WTC11 (cell line): ENCODE measurements around the gene ZNF487. TPM values are rescaled to one million over a fixed set of nuclear protein-coding genes. Genes with fewer than 3 reads are reported as not detected.
A peak's percentile ranks its signal among the peaks of the same experiment; 100 is the strongest.
"Not testable (repeated sequence)": the region's sequence is repeated elsewhere in the genome, so short reads cannot be mapped to it uniquely, and the experiment has no call there.

Experiments
- ATAC-seq: fragments of 200-7000 bp; cut with Tn5 transposase; 2 replicates; pipeline ENCODE4 v1.10.0; 2021; ENCODE audit warnings: mild to moderate bottlenecking, moderate library complexity
- CTCF ChIA-PET: fragments of 300-600 bp; sonication (Branson Sonifier 250); formaldehyde crosslinking; loops from one replicate; lab custom pipeline; 2021; ENCODE audit warnings: antibody characterized with exemption; lab: Charles Lee
- POLR2A ChIA-PET: fragments of 350-600 bp; sonication (Branson Sonifier 250); formaldehyde crosslinking; loops from one replicate; lab custom pipeline; 2021; ENCODE audit warnings: antibody characterized with exemption; lab: Charles Lee
- DNase-seq: peaks from one replicate; pipeline ENCODE4 v3.0.0; 2021; ENCODE audit warnings: low spot score
- H3K27ac Mint-ChIP-seq: 2 replicates; pipeline ENCODE4 v1.8.0; 2021; ENCODE audit warnings: mixed read lengths
- H3K27me3 Mint-ChIP-seq: 2 replicates; pipeline ENCODE4 v1.8.0; 2021; ENCODE audit warnings: low read depth, mild to moderate bottlenecking, moderate library complexity, mixed read lengths
- H3K36me3 Mint-ChIP-seq: 2 replicates; pipeline ENCODE4 v1.8.0; 2021; ENCODE audit warnings: mixed read lengths
- H3K4me1 Mint-ChIP-seq: 2 replicates; pipeline ENCODE4 v1.8.0; 2022; ENCODE audit warnings: mixed read lengths
- H3K4me3 Mint-ChIP-seq: 2 replicates; pipeline ENCODE4 v1.8.0; 2021; ENCODE audit warnings: mild to moderate bottlenecking, moderate library complexity, mixed read lengths
- H3K9me3 Mint-ChIP-seq: 2 replicates; pipeline ENCODE4 v1.8.0; 2021; ENCODE audit warnings: mixed read lengths
- CTCF ChIP-seq: fragments of 200-600 bp; IDR thresholded peaks from 2 replicates; pipeline ENCODE4 v1.8.0; 2022; ENCODE audit warnings: antibody characterized with exemption
- E2F5 ChIP-seq: sonication (generic); formaldehyde crosslinking; IDR thresholded peaks from 2 replicates; pipeline ENCODE4 v1.8.1; 2022; ENCODE audit warnings: mild to moderate bottlenecking, moderate library complexity, missing genetic modification reagents
- ERG ChIP-seq: fragments of 250-450 bp; sonication (Bioruptor Pico); IDR thresholded peaks from 2 replicates; pipeline ENCODE4 v1.8.0; 2021; ENCODE audit warnings: mild to moderate bottlenecking
- ESRRA ChIP-seq: sonication (generic); formaldehyde crosslinking; IDR thresholded peaks from 2 replicates; pipeline ENCODE4 v1.8.1; 2022; ENCODE audit warnings: mild to moderate bottlenecking, missing genetic modification reagents, borderline replicate concordance
- FOXP1 ChIP-seq: sonication (generic); formaldehyde crosslinking; IDR thresholded peaks from 2 replicates; pipeline ENCODE4 v1.8.0; 2022; ENCODE audit warnings: missing genetic modification reagents, mild to moderate bottlenecking, moderate library complexity, borderline replicate concordance
- GRHL2 ChIP-seq: fragments of 250-450 bp; sonication (Bioruptor Pico); IDR thresholded peaks from 2 replicates; pipeline ENCODE4 v1.8.0; 2022; ENCODE audit warnings: mild to moderate bottlenecking, moderate library complexity; ENCODE audit not compliant: insufficient replicate concordance, severe bottlenecking
- RORB ChIP-seq: fragments of 250-450 bp; sonication (Bioruptor Pico); IDR thresholded peaks from 2 replicates; pipeline ENCODE4 v1.9.0; 2021; ENCODE audit warnings: mild to moderate bottlenecking
- SMAD4 ChIP-seq: sonication (generic); formaldehyde crosslinking; IDR thresholded peaks from 2 replicates; pipeline ENCODE4 v1.8.0; 2022; ENCODE audit warnings: mild to moderate bottlenecking, missing genetic modification reagents
- SOX15 ChIP-seq: fragments of 250-450 bp; sonication (Bioruptor Pico); IDR thresholded peaks from 2 replicates; pipeline ENCODE4 v1.9.0; 2021; ENCODE audit warnings: mild to moderate bottlenecking
- STAT6 ChIP-seq: sonication (generic); formaldehyde crosslinking; conservative IDR thresholded peaks from 2 replicates; pipeline ENCODE4 v1.8.1; 2023; ENCODE audit warnings: mild to moderate bottlenecking, low read depth, missing genetic modification reagents, moderate library complexity
- ZNF232 ChIP-seq: sonication (generic); formaldehyde crosslinking; IDR thresholded peaks from 2 replicates; pipeline ENCODE4 v1.8.0; 2022; ENCODE audit warnings: mild to moderate bottlenecking, missing genetic modification reagents
- ZNF281 ChIP-seq: sonication (generic); formaldehyde crosslinking; IDR thresholded peaks from 2 replicates; pipeline ENCODE4 v1.8.0; 2023; ENCODE audit warnings: mild to moderate bottlenecking, missing genetic modification reagents
- ZNF317 ChIP-seq: sonication (generic); formaldehyde crosslinking; IDR thresholded peaks from 2 replicates; pipeline ENCODE4 v1.8.1; 2023; ENCODE audit warnings: low read depth, mild to moderate bottlenecking, moderate library complexity, missing genetic modification reagents, borderline replicate concordance
- total RNA-seq: library from RNA; stranded (reverse); gene quantifications from 3 replicates; pipeline ENCODE4 v1.2.3, GENCODE V29; 2021

ZNF487 gene
- total RNA-seq, 1 experiment from 2014 or later, result 2.3 TPM

GRCh38 chr10:43392748-43393147 lies 44.2 kb upstream of the ZNF487 start:
- TF ChIP-seq STAT6 (CRISPR knock-in tag), result no peak
- no peak for TF ChIP-seq SOX15 (CRISPR knock-in tag)
- no peak for TF ChIP-seq E2F5 (CRISPR knock-in tag)
- no peak for TF ChIP-seq SMAD4 (CRISPR knock-in tag)
- TF ChIP-seq ZNF232 (CRISPR knock-in tag), result no peak
- TF ChIP-seq FOXP1 (CRISPR knock-in tag), result no peak
- no peak for TF ChIP-seq ESRRA
- no peak for TF ChIP-seq RORB (CRISPR knock-in tag)
- TF ChIP-seq ZNF317 (CRISPR knock-in tag), result no peak
- no peak for TF ChIP-seq ZNF281 (CRISPR knock-in tag)
- TF ChIP-seq GRHL2 (CRISPR knock-in tag), result no peak
- no peak for TF ChIP-seq CTCF
- no peak for TF ChIP-seq ERG (CRISPR knock-in tag)
- TF ChIP-seq, all 79 proteins: peak for 0
- ChIA-PET POLR2A (no interaction called here), CTCF (no interaction called here)
- DNase-seq (no peak), ATAC-seq (no peak)
- peaks cover 42% of the 10 kb centered on the region for H3K4me1 Mint-ChIP-seq
- H3K9me3 Mint-ChIP-seq, result no peaks in the 10 kb centered on the region
- no peaks in the 10 kb centered on the region for H3K27me3 Mint-ChIP-seq
- H3K4me3 Mint-ChIP-seq, result no peak overlapping the region
- peak overlapping the region; percentile 82 for H3K27ac Mint-ChIP-seq
- peaks cover 72% of the 10 kb centered on the region for H3K36me3 Mint-ChIP-seq

GRCh38 chr10:43393186-43393585 lies 43.7 kb upstream of the ZNF487 start:
- H3K27me3 Mint-ChIP-seq, POLR2A ChIA-PET, H3K9me3 Mint-ChIP-seq, H3K4me3 Mint-ChIP-seq, CTCF ChIA-PET, DNase-seq, ATAC-seq: not testable (repeated sequence)
- Mint-ChIP-seq H3K27ac (peak overlapping the region; percentile 82), H3K4me1 (peaks cover 46% of the 10 kb centered on the region), H3K36me3 (peaks cover 68% of the 10 kb centered on the region)
